Left renal cortex interstitium (tissue), 4 donors: ENCODE data around the gene FOSB. TPM values are rescaled to one million over a fixed set of nuclear protein-coding genes. Genes with fewer than 3 reads are reported as not detected.

ENCODE experiments used
- DNase-seq, 4 donors: peaks; one replicate each; pipeline ENCODE4 v3.0.0-alpha.2; 2013; ENCODE audit warnings: low read depth in 4 of 4, low spot score in 2 of 4, missing footprints in 1 of 4
- polyA plus RNA-seq, 4 donors: library from polyadenylated mRNA; unstranded; fragments of 120-200 nt; gene quantifications; one replicate each; pipeline ENCODE4 v1.2.1, GENCODE V29; 2013; ENCODE audit not compliant: insufficient read length in 4 of 4

The FOSB gene
- polyA plus RNA-seq, 4 donors = 3.2 to 83.2 (median 8.8) TPM

DNA sequence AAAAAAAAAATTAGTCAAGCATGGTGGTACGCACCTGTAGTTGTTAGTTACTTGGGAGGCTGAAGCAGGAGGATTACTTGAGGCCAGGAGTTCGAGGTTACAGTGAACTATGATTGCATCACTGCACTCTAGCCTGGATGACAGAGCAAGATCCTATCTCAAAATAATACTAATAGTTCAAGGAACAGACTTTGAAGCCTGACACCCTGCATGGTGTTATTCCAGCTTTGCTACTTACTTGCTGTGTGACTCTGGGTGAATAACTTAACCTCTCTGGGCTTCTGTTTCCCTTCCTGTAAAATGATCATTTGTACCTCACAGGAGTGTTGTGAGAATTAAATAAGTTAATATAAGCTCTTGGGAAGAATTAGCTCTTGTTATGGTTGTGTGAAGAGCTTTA, 3.5 kb upstream of the FOSB start:
- no peak for DNase-seq

DNA sequence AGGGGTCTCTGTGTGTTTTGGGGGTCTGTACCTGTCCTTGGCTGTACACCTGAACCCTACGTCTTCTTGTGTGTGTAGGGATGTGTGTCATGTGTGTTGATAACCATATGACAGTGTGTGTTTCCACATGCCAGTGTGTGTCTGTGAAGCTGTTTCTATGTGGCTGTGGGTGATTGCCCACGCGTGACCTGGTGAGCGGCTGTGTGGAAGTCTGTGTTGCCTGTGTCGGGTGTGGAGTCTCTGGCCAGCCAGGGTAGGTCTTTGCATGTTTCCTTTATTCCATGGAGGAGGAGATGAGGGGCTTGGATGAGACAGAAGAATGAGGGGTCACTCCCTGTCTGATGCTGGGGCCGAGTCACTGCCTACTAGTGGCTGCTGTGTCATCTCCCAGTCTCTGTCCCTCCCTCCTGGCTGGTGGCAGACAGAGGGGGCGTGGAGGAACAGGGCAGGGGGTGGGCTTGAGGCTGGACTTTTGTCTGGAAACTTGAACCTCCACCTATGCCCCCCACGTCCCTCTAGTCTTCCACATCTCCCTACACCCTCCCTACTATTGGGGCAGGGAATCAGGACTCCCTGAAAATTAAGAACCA, 2.8 kb upstream of the FOSB start:
- DNase-seq = no peak

DNA sequence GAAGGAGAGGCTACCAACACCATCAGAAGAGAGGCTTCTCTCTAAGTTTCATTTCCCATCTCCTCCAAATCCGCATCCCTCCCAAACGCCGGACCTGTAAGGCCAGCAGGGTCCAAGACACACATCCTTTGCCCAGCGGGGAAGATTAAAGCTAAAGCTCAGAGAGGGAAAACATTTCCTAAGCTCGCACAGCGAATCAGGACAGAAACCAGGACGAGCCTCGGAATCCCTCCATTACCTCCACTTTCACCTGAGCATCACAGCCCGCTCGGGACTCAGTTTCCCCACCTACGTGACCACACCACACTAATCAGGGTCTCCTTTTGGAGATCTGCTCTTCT, 711 bp upstream of the FOSB start:
- DNase-seq = no peak

DNA sequence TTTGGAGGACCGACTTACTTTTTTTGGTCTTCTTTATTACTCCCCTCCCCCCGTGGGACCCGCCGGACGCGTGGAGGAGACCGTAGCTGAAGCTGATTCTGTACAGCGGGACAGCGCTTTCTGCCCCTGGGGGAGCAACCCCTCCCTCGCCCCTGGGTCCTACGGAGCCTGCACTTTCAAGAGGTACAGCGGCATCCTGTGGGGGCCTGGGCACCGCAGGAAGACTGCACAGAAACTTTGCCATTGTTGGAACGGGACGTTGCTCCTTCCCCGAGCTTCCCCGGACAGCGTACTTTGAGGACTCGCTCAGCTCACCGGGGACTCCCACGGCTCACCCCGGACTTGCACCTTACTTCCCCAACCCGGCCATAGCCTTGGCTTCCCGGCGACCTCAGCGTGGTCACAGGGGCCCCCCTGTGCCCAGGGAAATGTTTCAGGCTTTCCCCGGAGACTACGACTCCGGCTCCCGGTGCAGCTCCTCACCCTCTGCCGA, 409 bp downstream of the FOSB start:
- DNase-seq = no peak

DNA sequence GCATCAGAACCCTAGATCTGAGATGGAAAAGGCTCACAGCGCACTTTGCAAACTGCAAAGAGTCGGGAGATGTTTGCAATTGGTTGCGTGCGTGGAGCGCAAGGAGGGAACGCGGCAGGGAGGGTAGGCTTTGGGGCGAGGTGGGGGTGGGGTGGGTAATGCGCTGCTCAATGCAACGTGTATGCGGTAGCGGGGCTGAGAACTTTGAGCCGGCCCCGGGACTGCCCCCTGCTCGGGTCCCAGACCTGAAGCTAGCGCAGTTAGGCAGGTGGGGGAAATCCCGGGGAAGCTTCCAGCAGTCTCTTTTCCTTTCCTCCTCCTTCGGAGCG, 971 bp downstream of the FOSB start:
- no peak for DNase-seq

DNA sequence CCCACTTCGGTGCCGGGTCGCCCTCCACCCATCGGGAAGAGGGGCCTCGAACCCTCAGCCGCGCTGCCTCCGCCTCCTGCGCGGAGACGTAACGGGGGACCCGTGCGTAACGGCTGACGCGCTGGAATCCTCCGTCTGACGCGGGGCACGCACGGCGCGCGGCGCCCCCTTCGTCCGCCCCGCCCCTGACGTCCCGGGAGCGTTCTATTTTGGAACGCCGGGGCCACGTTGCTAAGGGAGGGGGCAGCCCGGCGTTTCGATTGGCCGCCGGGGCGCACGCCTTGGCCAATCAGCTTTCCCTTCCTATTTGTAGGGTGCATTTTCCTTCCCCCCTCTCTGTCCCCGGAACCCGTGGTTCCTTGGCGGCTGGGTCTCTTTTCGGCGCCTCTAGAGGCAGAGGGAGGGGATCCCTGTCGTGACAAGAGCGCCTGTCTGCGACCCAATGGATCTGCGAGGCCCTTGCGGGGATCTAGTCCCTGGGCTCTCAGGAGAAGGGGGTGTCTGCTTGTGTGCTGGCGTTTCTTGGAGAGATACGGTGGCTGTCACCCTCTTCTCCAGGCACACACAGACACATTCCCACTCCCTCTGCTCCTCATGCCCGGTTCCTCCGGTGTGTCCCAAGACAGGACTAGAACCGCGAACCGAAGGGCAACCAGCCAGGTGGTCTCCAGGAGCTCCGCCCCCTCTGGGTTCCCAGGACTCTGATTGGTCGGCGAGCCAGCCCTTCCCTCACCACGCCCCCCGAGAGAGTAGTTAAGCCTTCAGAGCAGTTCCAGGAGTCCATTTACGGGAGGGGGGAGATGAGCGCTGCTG, 1.5 kb downstream of the FOSB start:
- DNase-seq = peak in 1 of 4 donors; percentile 84

DNA sequence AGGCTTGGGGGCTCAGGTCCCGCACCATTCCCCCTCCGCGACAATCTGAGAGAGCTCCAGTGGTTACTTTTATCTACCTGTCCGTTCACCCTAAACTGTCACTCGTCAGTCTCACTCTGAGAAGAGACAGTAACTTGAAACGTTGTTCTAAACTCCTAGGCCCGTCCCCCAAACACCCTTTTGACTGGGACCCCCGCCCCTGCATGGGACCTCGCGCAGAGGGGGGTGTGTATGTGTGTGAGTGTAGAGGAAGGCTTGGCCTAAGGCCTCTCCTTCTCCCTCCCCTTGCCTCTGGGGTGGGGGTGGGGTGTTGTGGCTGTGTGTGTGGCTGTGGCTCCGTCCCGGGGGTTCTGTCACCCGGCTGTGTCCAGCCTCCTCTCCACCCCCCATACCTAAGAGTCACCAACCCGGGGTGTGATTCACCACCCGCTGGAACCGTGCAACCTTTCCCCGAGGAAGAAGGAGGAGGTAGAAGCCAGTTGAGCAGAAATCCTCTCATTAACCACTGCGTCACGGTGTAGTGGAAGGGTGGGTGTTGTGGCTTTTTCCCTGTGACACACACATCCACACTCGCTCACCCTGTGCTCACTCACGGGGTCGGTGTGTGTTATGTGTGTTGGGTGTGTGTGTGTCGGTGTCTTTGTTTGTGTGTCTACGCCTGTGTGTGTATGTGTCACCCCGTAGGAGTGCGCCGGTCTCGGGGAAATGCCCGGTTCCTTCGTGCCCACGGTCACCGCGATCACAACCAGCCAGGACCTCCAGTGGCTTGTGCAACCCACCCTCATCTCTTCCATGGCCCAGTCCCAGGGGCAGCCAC, 2.4 kb downstream of the FOSB start:
- DNase-seq = no peak

DNA sequence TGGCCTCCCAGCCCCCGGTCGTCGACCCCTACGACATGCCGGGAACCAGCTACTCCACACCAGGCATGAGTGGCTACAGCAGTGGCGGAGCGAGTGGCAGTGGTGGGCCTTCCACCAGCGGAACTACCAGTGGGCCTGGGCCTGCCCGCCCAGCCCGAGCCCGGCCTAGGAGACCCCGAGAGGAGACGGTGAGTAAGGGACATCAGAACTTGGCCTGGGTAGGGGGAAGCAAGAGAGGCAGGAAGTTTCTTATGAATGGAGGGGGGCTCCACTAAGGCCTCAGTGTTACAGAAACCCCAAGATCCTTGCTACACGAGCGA, 2.9 kb downstream of the FOSB start:
- DNase-seq = no peak

DNA sequence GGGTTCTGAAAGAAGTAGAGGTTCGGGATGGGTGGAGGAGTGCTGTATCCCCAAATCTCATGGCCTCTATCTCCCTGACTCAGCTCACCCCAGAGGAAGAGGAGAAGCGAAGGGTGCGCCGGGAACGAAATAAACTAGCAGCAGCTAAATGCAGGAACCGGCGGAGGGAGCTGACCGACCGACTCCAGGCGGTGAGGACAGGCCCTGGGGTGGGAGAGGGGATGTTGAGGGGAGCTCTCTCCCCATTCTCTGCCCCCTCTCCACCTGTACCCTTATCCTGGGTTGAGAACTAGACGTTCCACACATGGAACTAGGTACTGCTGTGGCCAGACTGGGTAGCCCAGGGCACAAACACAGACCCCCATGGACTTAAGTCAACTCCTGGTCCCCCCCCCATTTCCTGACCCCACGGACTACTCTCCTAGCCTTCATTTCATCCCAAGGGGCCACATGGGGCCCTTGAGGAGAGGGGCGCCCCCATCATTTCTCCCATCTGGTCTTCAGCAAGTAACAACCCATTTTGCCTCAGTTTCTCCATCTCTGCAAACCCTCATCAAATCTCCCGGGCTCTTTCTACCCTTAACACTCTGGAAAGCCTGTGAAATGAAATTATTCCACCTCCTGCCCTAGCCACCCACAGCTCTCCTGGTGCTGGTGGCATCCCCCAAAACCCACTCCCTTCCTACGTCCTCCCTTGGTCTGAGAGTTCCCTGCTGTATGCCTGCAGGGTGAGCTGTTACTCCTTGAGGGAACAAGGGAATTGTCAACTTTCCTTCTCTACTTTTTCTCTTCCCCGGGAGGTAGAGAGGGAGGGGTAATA, 3.5 kb downstream of the FOSB start:
- DNase-seq = no peak

DNA sequence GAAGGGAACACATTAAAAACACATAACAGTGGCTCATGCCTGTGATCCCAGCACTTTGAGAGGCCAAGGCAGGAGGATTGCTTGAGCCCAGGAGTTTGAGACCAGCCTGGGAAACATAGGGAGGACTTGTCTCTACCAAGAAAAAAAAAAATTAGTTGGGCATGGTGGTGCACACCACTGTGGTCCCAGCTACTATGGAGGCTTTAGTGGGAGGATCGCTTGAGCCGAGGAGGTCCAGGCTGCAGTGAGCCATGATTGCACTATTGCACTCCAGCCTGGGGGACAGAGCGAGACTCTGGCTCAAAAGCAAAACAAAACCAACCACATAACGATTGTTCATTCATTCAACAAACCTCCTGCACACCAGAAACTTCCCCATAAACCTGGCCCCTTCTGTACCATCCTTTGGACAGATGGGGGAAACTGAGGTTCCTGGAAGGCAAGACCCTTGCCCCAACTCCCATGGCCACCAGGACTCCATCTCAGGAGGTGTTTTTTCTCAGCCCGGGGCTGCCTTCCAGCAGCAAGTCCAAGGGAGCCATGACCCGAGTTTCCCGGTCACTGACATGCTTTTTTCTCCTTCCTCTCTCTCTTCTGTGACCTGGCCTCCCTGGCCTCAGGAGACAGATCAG, 4.3 kb downstream of the FOSB start:
- DNase-seq = no peak

DNA sequence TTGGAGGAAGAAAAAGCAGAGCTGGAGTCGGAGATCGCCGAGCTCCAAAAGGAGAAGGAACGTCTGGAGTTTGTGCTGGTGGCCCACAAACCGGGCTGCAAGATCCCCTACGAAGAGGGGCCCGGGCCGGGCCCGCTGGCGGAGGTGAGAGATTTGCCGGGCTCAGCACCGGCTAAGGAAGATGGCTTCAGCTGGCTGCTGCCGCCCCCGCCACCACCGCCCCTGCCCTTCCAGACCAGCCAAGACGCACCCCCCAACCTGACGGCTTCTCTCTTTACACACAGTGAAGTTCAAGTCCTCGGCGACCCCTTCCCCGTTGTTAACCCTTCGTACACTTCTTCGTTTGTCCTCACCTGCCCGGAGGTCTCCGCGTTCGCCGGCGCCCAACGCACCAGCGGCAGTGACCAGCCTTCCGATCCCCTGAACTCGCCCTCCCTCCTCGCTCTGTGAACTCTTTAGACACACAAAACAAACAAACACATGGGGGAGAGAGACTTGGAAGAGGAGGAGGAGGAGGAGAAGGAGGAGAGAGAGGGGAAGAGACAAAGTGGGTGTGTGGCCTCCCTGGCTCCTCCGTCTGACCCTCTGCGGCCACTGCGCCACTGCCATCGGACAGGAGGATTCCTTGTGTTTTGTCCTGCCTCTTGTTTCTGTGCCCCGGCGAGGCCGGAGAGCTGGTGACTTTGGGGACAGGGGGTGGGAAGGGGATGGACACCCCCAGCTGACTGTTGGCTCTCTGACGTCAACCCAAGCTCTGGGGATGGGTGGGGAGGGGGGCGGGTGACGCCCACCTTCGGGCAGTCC, 5.0 kb downstream of the FOSB start:
- no peak for DNase-seq

DNA sequence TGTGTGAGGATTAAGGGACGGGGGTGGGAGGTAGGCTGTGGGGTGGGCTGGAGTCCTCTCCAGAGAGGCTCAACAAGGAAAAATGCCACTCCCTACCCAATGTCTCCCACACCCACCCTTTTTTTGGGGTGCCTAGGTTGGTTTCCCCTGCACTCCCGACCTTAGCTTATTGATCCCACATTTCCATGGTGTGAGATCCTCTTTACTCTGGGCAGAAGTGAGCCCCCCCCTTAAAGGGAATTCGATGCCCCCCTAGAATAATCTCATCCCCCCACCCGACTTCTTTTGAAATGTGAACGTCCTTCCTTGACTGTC, 5.5 kb downstream of the FOSB start:
- DNase-seq = no peak

DNA sequence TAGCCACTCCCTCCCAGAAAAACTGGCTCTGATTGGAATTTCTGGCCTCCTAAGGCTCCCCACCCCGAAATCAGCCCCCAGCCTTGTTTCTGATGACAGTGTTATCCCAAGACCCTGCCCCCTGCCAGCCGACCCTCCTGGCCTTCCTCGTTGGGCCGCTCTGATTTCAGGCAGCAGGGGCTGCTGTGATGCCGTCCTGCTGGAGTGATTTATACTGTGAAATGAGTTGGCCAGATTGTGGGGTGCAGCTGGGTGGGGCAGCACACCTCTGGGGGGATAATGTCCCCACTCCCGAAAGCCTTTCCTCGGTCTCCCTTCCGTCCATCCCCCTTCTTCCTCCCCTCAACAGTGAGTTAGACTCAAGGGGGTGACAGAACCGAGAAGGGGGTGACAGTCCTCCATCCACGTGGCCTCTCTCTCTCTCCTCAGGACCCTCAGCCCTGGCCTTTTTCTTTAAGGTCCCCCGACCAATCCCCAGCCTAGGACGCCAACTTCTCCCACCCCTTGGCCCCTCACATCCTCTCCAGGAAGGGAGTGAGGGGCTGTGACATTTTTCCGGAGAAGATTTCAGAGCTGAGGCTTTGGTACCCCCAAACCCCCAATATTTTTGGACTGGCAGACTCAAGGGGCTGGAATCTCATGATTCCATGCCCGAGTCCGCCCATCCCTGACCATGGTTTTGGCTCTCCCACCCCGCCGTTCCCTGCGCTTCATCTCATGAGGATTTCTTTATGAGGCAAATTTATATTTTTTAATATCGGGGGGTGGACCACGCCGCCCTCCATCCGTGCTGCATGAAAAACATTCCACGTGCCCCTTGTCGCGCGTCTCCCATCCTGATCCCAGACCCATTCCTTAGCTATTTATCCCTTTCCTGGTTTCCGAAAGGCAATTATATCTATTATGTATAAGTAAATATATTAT, 6.1 kb downstream of the FOSB start:
- DNase-seq = no peak

DNA sequence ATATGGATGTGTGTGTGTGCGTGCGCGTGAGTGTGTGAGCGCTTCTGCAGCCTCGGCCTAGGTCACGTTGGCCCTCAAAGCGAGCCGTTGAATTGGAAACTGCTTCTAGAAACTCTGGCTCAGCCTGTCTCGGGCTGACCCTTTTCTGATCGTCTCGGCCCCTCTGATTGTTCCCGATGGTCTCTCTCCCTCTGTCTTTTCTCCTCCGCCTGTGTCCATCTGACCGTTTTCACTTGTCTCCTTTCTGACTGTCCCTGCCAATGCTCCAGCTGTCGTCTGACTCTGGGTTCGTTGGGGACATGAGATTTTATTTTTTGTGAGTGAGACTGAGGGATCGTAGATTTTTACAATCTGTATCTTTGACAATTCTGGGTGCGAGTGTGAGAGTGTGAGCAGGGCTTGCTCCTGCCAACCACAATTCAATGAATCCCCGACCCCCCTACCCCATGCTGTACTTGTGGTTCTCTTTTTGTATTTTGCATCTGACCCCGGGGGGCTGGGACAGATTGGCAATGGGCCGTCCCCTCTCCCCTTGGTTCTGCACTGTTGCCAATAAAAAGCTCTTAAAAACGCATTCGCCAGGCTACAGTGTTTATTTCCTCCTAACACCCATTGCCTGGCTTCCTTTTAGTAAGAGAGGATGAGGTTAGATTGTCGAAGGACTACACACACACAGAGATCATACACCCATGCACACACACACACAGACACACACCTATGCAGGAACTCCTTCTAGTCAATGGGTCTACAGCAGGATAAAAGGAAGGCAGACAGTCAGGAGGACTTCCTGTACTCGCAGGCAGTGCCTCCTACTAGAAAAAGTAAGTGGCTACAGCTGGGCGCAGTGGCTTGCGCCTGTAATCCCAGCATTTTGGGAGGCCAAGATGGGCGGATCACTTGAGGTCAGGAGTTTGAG, 7.1 kb downstream of the FOSB start:
- no peak for DNase-seq

DNA sequence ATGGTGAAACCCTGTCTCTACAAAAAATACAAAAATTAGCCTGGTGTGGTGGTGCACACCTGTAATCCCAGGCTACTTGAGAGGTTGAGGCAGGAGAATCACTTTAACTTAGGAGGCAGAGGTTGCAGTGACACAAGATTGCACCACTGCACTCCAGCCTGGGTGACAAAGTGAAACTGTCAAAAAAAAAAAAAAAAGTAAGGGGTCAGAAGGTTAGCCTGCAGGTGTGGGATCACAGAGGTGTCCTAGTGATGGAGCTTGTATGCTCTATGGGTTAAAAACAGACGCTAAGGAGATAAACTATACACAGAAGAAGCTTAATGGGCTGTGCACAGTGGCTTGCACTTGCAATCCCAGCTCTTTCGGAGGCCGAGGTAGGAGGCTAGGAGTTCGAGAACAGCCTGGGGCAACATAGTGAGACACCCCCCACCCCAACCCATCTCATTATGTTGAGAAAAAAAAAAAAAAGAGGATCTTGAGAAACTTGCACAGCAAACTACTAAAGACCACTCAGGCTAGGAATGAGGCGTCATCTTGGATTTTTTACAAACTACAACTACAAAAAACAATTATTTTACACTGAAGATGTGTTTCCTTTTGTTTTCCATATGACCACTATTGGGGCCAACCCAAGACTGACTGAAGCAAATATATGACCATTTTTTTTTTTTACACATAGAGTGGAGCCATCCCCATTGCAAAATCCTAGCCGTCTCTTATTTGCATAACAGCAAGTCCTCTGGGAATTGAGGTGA, 7.9 kb downstream of the FOSB start:
- DNase-seq = no peak

DNA sequence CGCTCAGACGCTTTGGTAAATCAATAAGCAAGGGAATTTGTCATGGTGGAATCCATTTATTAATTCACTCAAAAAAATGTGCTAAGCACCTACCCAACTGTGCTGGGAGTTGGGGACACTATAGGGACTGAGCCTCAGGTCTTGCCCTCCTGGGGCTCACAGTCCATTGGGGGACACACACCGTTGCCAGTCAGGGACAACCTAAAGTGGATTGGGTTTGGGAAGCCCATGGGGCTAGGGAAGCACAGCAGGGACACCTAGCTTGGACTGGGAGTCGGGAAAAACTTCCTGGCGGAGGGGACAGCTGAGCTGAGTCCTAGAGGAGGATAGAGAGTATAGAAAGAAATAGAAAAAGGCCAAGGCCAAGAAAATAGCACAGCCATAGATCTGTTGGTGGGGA, 8.5 kb downstream of the FOSB start:
- DNase-seq = no peak

DNA sequence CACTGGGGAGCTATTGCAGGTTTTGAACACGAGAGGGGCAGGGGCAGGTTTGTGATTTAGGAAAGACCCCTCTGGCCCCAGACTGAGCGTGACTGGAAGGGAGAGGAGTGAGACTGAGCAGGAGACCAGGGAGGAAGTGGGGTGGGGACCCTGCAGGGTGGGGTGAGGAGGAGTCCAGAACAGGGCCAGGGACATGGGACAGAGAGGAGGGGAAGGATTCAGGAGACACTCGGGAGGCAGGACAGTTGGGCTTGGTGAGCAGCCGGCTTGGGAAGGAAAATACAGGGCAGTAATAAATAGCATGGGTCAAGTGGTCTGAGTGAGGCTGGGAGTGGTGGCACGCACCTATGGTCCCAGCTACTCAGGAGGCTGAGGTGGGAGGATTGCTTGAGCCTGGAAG, 9.4 kb downstream of the FOSB start:
- DNase-seq = no peak
